Suppressor macrophage treated with lipopolysaccharide for 4 hours (primary cell): ENCODE results near the gene TRIM75.
"Not testable (repeated sequence)": the region's sequence is repeated elsewhere in the genome, so short reads cannot be mapped to it uniquely, and the experiment has no call there.

ENCODE experiments used
- DNase-seq: peaks from one replicate; pipeline ENCODE4 v3.0.0-alpha.2; 2020

The TRIM75 gene

GRCh38 chr4:165079476-165079875 is 25.8 kb downstream of the TRIM75 start:
- no peak for DNase-seq

GRCh38 chr4:165084787-165085186 is 31.1 kb downstream of the TRIM75 start:
- not testable (repeated sequence) for DNase-seq

GRCh38 chr4:165085946-165086345 is 32.3 kb downstream of the TRIM75 start:
- peak; percentile 14 for DNase-seq

GRCh38 chr4:165088366-165088765 is 34.7 kb downstream of the TRIM75 start:
- DNase-seq, result no peak

- not testable (repeated sequence) for DNase-seq
Observed at GRCh38 chr4:165092187-165092586, 38.5 kb downstream of the TRIM75 start.

GRCh38 chr4:165094873-165095272 is 41.2 kb downstream of the TRIM75 start:
- no peak for DNase-seq

- DNase-seq, result no peak
Observed at GRCh38 chr4:165095291-165095690, 41.6 kb downstream of the TRIM75 start.

GRCh38 chr4:165096776-165097175 is 43.1 kb downstream of the TRIM75 start:
- DNase-seq, result peak; percentile 3

GRCh38 chr4:165101641-165102040 is 48.0 kb downstream of the TRIM75 start:
- no peak for DNase-seq

- no peak for DNase-seq
Observed at GRCh38 chr4:165106518-165106917, 52.9 kb downstream of the TRIM75 start.
